NB4 (cell line): Measurements from ENCODE around the gene C1QL3.

Experiments used
- DNase-seq: peaks from one replicate; pipeline ENCODE4 v3.0.0; 2010; ENCODE audit warnings: low read depth
- H3K4me3 ChIP-seq: one replicate; pipeline ENCODE4 v1.5.1; 2011; ENCODE audit warnings: mild to moderate bottlenecking, low read depth, low read length, moderate library complexity
- MAX ChIP-seq: IDR thresholded peaks from 2 replicates; pipeline ENCODE4 v1.6.1; 2011; ENCODE audit warnings: low read depth, low read length
- MYC ChIP-seq: IDR thresholded peaks from 2 replicates; pipeline ENCODE4 v1.6.1; 2011; ENCODE audit warnings: low read depth, low read length
- POLR2A ChIP-seq: IDR thresholded peaks from 2 replicates; pipeline ENCODE4 v1.6.1; 2011; ENCODE audit warnings: mild to moderate bottlenecking; ENCODE audit not compliant: insufficient read length; ENCODE audit errors: extremely low read depth
- TF ChIP-seq, protein P1 (sequence below): IDR thresholded peaks from one replicate; pipeline ENCODE4 v1.5.1; 2012; ENCODE audit warnings: low read depth, low read length

C1QL3 gene

DNA sequence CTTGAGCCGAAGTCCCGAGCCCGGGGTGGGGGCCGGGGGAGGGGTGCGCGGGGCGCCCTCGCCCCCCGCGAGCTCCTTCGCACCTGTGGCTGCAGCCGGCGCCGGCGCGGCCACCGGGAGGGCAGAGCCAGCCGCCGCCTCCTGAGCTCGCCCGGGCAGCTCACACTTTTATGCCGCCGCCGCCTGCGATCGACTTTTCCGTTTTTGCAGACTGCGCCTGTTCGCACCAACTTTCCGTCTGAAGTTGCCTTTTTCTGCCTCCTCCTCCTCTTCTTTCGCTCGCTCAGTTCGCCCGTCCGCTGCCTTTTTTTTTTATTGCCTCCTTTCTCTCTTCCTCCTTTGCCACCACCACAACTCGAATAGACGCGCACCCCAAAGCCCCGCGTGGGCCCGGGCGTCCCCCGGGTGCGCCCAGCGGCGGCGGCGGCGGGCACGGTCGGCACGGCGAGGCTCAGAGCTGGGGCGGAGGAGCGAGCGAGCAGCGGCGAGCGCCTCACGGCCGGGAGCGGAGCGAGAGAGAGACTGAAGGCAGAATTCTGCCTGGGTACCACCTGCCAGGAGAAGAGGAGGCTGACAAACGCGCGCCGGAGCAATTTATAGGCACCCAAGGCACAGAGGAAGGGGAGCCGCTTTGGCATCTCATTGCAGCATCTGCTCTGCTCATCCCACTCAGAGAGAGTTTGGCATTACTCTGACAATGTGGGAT is at the start of gene C1QL3:
Gene C1QL3, minus strand, starts transcription at position 569 of the 706 bp plus-strand sequence. CDS start 814 bp downstream, outside the sequence.
- no peak within 1 kb of the TSS for H3K4me3 ChIP-seq
- TF ChIP-seq MYC (no peak), MAX (no peak), POLR2A (no peak)
- TF ChIP-seq, protein P1, sequence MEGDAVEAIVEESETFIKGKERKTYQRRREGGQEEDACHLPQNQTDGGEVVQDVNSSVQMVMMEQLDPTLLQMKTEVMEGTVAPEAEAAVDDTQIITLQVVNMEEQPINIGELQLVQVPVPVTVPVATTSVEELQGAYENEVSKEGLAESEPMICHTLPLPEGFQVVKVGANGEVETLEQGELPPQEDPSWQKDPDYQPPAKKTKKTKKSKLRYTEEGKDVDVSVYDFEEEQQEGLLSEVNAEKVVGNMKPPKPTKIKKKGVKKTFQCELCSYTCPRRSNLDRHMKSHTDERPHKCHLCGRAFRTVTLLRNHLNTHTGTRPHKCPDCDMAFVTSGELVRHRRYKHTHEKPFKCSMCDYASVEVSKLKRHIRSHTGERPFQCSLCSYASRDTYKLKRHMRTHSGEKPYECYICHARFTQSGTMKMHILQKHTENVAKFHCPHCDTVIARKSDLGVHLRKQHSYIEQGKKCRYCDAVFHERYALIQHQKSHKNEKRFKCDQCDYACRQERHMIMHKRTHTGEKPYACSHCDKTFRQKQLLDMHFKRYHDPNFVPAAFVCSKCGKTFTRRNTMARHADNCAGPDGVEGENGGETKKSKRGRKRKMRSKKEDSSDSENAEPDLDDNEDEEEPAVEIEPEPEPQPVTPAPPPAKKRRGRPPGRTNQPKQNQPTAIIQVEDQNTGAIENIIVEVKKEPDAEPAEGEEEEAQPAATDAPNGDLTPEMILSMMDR: no peak
- DNase-seq: no peak

GRCh38 chr10:16570731-16571130 is 49.1 kb upstream of the C1QL3 start:
- DNase-seq: no peak
- TF ChIP-seq, protein P1: no peak
- TF ChIP-seq MYC (no peak), MAX (no peak), POLR2A (no peak)
- H3K4me3 ChIP-seq: no peak overlapping the region

GRCh38 chr10:16566202-16566805 is 44.6 kb upstream of the C1QL3 start:
- DNase-seq: peak; percentile 31
- no peak overlapping the region for H3K4me3 ChIP-seq
- TF ChIP-seq MAX: no peak
- no peak for TF ChIP-seq MYC
- TF ChIP-seq, protein P1: no peak

GRCh38 chr10:16565604-16566003 is 43.9 kb upstream of the C1QL3 start:
- TF ChIP-seq MYC: no peak
- TF ChIP-seq, protein P1: no peak
- no peak for TF ChIP-seq MAX
- TF ChIP-seq POLR2A: no peak
- no peak for DNase-seq
- no peak overlapping the region for H3K4me3 ChIP-seq

GRCh38 chr10:16562891-16563290 is 41.2 kb upstream of the C1QL3 start:
- TF ChIP-seq, protein P1: no peak
- TF ChIP-seq MAX (no peak), POLR2A (no peak), MYC (no peak)
- no peak overlapping the region for H3K4me3 ChIP-seq
- no peak for DNase-seq
